ENCODE results near the gene GNB1. TPM values are rescaled to one million over a fixed set of nuclear protein-coding genes. Genes with fewer than 3 reads are reported as not detected.
"Not testable (repeated sequence)": the region's sequence is repeated elsewhere in the genome, so short reads cannot be mapped to it uniquely, and the experiment has no call there.

GNB1 gene
- total RNA-seq, 5 donors from 2014 or later (not counting 1 experiment from before 2014, with no cell fraction given), result 208 to 295 (median 261) TPM

GRCh38 chr1:1889090-1889750 lies 1.7 kb downstream of the GNB1 start:
- 8% methylated on average over 8 of the region's 9 CpGs for WGBS (ENCODE audit: insufficient coverage)
- Mint-ChIP-seq H3K27ac (peak overlapping the region; percentile 70 to 84), H3K4me3 (peak overlapping the region; percentile 70 to 83 (median 81)), H3K4me1 (peaks cover 56 to 59% (median 59%) of the 10 kb centered on the region in 3 donors), H3K9me3 (no peaks in the 10 kb centered on the region), H3K36me3 (no peaks in the 10 kb centered on the region), H3K27me3 (no peaks in the 10 kb centered on the region)
- H3K4me3 ChIP-seq (ENCODE audit: control insufficient read depth in 1 of 2, extremely low read depth in 1 of 2, low read length in 1 of 2), result peak overlapping the region; percentile 75 to 87
- peak overlapping the region; percentile 87 for H3K27ac ChIP-seq (ENCODE audit: low read length)
- peaks cover 24 to 73% of the 10 kb centered on the region in 2 experiments for H3K4me1 ChIP-seq (ENCODE audit: control insufficient read depth in 1 of 2, extremely low read depth in 1 of 2, insufficient read depth in 2 of 2, low read length in 2 of 2)
- CTCF ChIA-PET, result interaction anchor here in 1 of 2 donors (0.6 kb wide), 1 partner anchor 310 kb away, joined by 5 read pairs; no protein-coding TSS in a partner anchor
- no peaks in the 10 kb centered on the region for H3K27me3 ChIP-seq (replicated peaks in 1 of 2; ENCODE audit: control insufficient read depth in 2 of 2, extremely low read depth in 1 of 2, insufficient read depth in 2 of 2, low read length in 1 of 2)
- DNase-seq (no peak), ATAC-seq (replicated peaks in 1 of 4) (no peak)
- no peaks in the 10 kb centered on the region for H3K36me3 ChIP-seq (ENCODE audit: control insufficient read depth in 2 of 2, extremely low read depth in 1 of 2, insufficient read depth in 1 of 2, low read length in 1 of 2)
- POLR2A ChIA-PET, result interaction anchor here in 1 of 2 donors (0.6 to 0.7 kb wide), 3 partner anchors 44 to 445 kb away, joined by 5 to 8 read pairs (median 7); no protein-coding TSS in a partner anchor
- no peaks in the 10 kb centered on the region for H3K9me3 ChIP-seq

- H3K27me3 Mint-ChIP-seq; DNase-seq; H3K4me3 ChIP-seq (ENCODE audit: control insufficient read depth in 1 of 2, extremely low read depth in 1 of 2, low read length in 1 of 2); H3K27me3 ChIP-seq (replicated peaks in 1 of 2; ENCODE audit: control insufficient read depth in 2 of 2, extremely low read depth in 1 of 2, insufficient read depth in 2 of 2, low read length in 1 of 2); H3K36me3 ChIP-seq (ENCODE audit: control insufficient read depth in 2 of 2, extremely low read depth in 1 of 2, insufficient read depth in 1 of 2, low read length in 1 of 2); H3K9me3 Mint-ChIP-seq; H3K36me3 Mint-ChIP-seq; ATAC-seq (replicated peaks in 1 of 4); H3K9me3 ChIP-seq; H3K27ac ChIP-seq (ENCODE audit: low read length): not testable (repeated sequence)
- peaks cover 18 to 84% of the 10 kb centered on the region in 2 experiments for H3K4me1 ChIP-seq (ENCODE audit: control insufficient read depth in 1 of 2, extremely low read depth in 1 of 2, insufficient read depth in 2 of 2, low read length in 2 of 2)
- Mint-ChIP-seq H3K27ac (peak overlapping the region in 1 of 2 donors; percentile 16), H3K4me1 (peaks cover 78 to 81% (median 79%) of the 10 kb centered on the region in 3 donors), H3K4me3 (peak overlapping the region in 2 of 3 donors; percentile 34 to 58)
- ChIA-PET CTCF (interaction anchor here in 1 of 2 donors (0.6 kb wide), 1 partner anchor 108 kb away, joined by 5 read pairs; no protein-coding TSS in a partner anchor), POLR2A (interaction anchor here (0.6 to 1.1 kb wide), 4 partner anchors 9 to 316 kb away, joined by 3 to 5 read pairs (median 4); no protein-coding TSS in a partner anchor)
- WGBS (ENCODE audit: insufficient coverage), result 77% methylated on average over 6 of the region's 11 CpGs
Observed at GRCh38 chr1:1883890-1884289, 7.0 kb downstream of the GNB1 start.

GRCh38 chr1:1883092-1883873 lies 7.6 kb downstream of the GNB1 start:
- Histone ChIP-seq H3K9me3 (no peaks in the 10 kb centered on the region), H3K27me3 (replicated peaks in 1 of 2; ENCODE audit: control insufficient read depth in 2 of 2, extremely low read depth in 1 of 2, insufficient read depth in 2 of 2, low read length in 1 of 2) (no peaks in the 10 kb centered on the region), H3K36me3 (ENCODE audit: control insufficient read depth in 2 of 2, extremely low read depth in 1 of 2, insufficient read depth in 1 of 2, low read length in 1 of 2) (peaks cover 0 to 9% of the 10 kb centered on the region in 2 donors), H3K27ac (ENCODE audit: low read length) (no peak overlapping the region), H3K4me1 (ENCODE audit: control insufficient read depth in 1 of 2, extremely low read depth in 1 of 2, insufficient read depth in 2 of 2, low read length in 2 of 2) (peaks cover 16 to 84% of the 10 kb centered on the region in 2 experiments), H3K4me3 (ENCODE audit: control insufficient read depth in 1 of 2, extremely low read depth in 1 of 2, low read length in 1 of 2) (no peak overlapping the region)
- DNase-seq, result no peak
- no CpG with 5 or more reads among the region's 4 CpGs for WGBS (ENCODE audit: insufficient coverage)
- H3K27ac Mint-ChIP-seq, result peak overlapping the region; percentile 16 to 49
- peak overlapping the region; percentile 21 to 58 (median 34) for H3K4me3 Mint-ChIP-seq
- H3K27me3 Mint-ChIP-seq, result no peaks in the 10 kb centered on the region
- H3K9me3 Mint-ChIP-seq, result no peaks in the 10 kb centered on the region
- POLR2A ChIA-PET, result interaction anchor here (0.5 to 1.1 kb wide), 3 partner anchors 8 to 107 kb away, joined by 3 to 14 read pairs (median 4); no protein-coding TSS in a partner anchor
- peaks cover 78 to 81% (median 79%) of the 10 kb centered on the region in 3 donors for H3K4me1 Mint-ChIP-seq
- peaks cover 10% of the 10 kb centered on the region for H3K36me3 Mint-ChIP-seq
- ATAC-seq (replicated peaks in 1 of 4), result peak in 1 of 4 experiments; percentile 27
- CTCF ChIA-PET, result interaction anchor here in 1 of 2 donors (0.7 to 0.9 kb wide), 2 partner anchors 15 to 22 kb away, joined by 3 to 5 read pairs; no protein-coding TSS in a partner anchor

- ChIA-PET POLR2A (no interaction called here), CTCF (interaction anchor here in 1 of 2 donors (0.7 kb wide), 1 partner anchor 33 kb away, joined by 6 read pairs; the partner anchor contains the start of gene CALML6)
- Histone ChIP-seq H3K36me3 (ENCODE audit: control insufficient read depth in 2 of 2, extremely low read depth in 1 of 2, insufficient read depth in 1 of 2, low read length in 1 of 2) (peaks cover 0 to 10% of the 10 kb centered on the region in 2 donors), H3K27me3 (replicated peaks in 1 of 2; ENCODE audit: control insufficient read depth in 2 of 2, extremely low read depth in 1 of 2, insufficient read depth in 2 of 2, low read length in 1 of 2) (no peaks in the 10 kb centered on the region), H3K27ac (ENCODE audit: low read length) (no peak overlapping the region), H3K4me1 (ENCODE audit: control insufficient read depth in 1 of 2, extremely low read depth in 1 of 2, insufficient read depth in 2 of 2, low read length in 2 of 2) (peaks cover 11 to 83% of the 10 kb centered on the region in 2 experiments), H3K4me3 (ENCODE audit: control insufficient read depth in 1 of 2, extremely low read depth in 1 of 2, low read length in 1 of 2) (no peak overlapping the region), H3K9me3 (no peaks in the 10 kb centered on the region)
- DNase-seq, result no peak
- peak overlapping the region in 1 of 2 donors; percentile 8 for H3K27ac Mint-ChIP-seq
- H3K36me3 Mint-ChIP-seq, result peaks cover 10% of the 10 kb centered on the region
- peak overlapping the region in 2 of 3 donors; percentile 31 to 58 for H3K4me3 Mint-ChIP-seq
- H3K4me1 Mint-ChIP-seq, result peaks cover 75% of the 10 kb centered on the region in 3 donors
- peak in 1 of 4 experiments; percentile 18 for ATAC-seq (replicated peaks in 1 of 4)
- 95% methylated on average over 4 of the region's 6 CpGs for WGBS (ENCODE audit: insufficient coverage)
- H3K9me3 Mint-ChIP-seq, result no peaks in the 10 kb centered on the region
- no peaks in the 10 kb centered on the region for H3K27me3 Mint-ChIP-seq
Observed at GRCh38 chr1:1881727-1882126, 9.2 kb downstream of the GNB1 start.

- ChIA-PET POLR2A (interaction anchor here in 1 of 2 donors (0.6 kb wide), 1 partner anchor 21 kb away, joined by 5 read pairs; no protein-coding TSS in a partner anchor), CTCF (no interaction called here)
- Histone ChIP-seq H3K4me1 (ENCODE audit: control insufficient read depth in 1 of 2, extremely low read depth in 1 of 2, insufficient read depth in 2 of 2, low read length in 2 of 2) (peaks cover 8 to 85% of the 10 kb centered on the region in 2 experiments), H3K36me3 (ENCODE audit: control insufficient read depth in 2 of 2, extremely low read depth in 1 of 2, insufficient read depth in 1 of 2, low read length in 1 of 2) (peaks cover 0 to 20% of the 10 kb centered on the region in 2 donors), H3K9me3 (no peaks in the 10 kb centered on the region), H3K27ac (ENCODE audit: low read length) (no peak overlapping the region), H3K27me3 (replicated peaks in 1 of 2; ENCODE audit: control insufficient read depth in 2 of 2, extremely low read depth in 1 of 2, insufficient read depth in 2 of 2, low read length in 1 of 2) (no peaks in the 10 kb centered on the region), H3K4me3 (ENCODE audit: control insufficient read depth in 1 of 2, extremely low read depth in 1 of 2, low read length in 1 of 2) (no peak overlapping the region)
- H3K36me3 Mint-ChIP-seq, result peaks cover 18% of the 10 kb centered on the region
- 90% methylated on average over 6 of the region's 13 CpGs for WGBS (ENCODE audit: insufficient coverage)
- H3K4me3 Mint-ChIP-seq, result peak overlapping the region in 2 of 3 donors; percentile 18 to 58
- no peak for ATAC-seq (replicated peaks in 1 of 4)
- no peaks in the 10 kb centered on the region for H3K9me3 Mint-ChIP-seq
- no peaks in the 10 kb centered on the region for H3K27me3 Mint-ChIP-seq
- no peak overlapping the region for H3K27ac Mint-ChIP-seq
- H3K4me1 Mint-ChIP-seq, result peaks cover 77 to 80% (median 79%) of the 10 kb centered on the region in 3 donors
- DNase-seq, result no peak
Observed at GRCh38 chr1:1880617-1881312, 10.1 kb downstream of the GNB1 start.

Data from T-cell (primary cell).